Colonic mucosa (tissue), 4 donors: ENCODE results near the gene NFS1. TPM values are rescaled to one million over a fixed set of nuclear protein-coding genes. Genes with fewer than 3 reads are reported as not detected.
A peak's percentile ranks its signal among the peaks of the same experiment; 100 is the strongest.

Experiments used
- DNase-seq: peaks from one replicate; pipeline ENCODE4 v3.0.0-alpha.2; 2020
- H3K27ac ChIP-seq: fragments of 200-600 bp; one replicate; pipeline ENCODE4 v1.8.0; 2021
- H3K27me3 ChIP-seq: fragments of 200-600 bp; one replicate; pipeline ENCODE4 v1.8.0; 2021
- H3K36me3 ChIP-seq: fragments of 200-600 bp; one replicate; pipeline ENCODE4 v1.8.0; 2021
- H3K4me1 ChIP-seq: fragments of 200-600 bp; one replicate; pipeline ENCODE4 v1.8.0; 2021; ENCODE audit warnings: mild to moderate bottlenecking
- H3K4me3 ChIP-seq: fragments of 200-600 bp; one replicate; pipeline ENCODE4 v1.8.0; 2021
- H3K9ac ChIP-seq, 2 donors: one replicate each; pipeline ENCODE4 v1.7.0; 2013; ENCODE audit warnings: control low read depth in 2 of 2, low read depth in 2 of 2, low read length in 2 of 2
- H3K9me3 ChIP-seq: fragments of 200-600 bp; one replicate; pipeline ENCODE4 v1.8.0; 2021
- CTCF ChIP-seq: fragments of 200-600 bp; IDR thresholded peaks from one replicate; pipeline ENCODE4 v1.8.0; 2022; ENCODE audit warnings: antibody characterized with exemption, mild to moderate bottlenecking
- intact Hi-C: fragments of 100-400 bp; cut with DNase I; formaldehyde crosslinking; loops from one replicate; pipeline ENCODE4 v1.14.1; 2022
- total RNA-seq, 2 donors: library from RNA; stranded (reverse); fragmentation: NEBNext Ultra II Directional in 1 of 2; extraction: Animal tissue kit (Norgen Biotek cat#: 25700) in 1 of 2; gene quantifications; one replicate each; pipeline ENCODE4 v1.2.1, GENCODE V29; 2021
- donor health status: healthy.
- donor health status: DM: no; HTN: no; CAD: no.
- donor health status: DM: no; HTN: no; CAD: no.

NFS1 gene
- total RNA-seq, 2 donors from 2014 or later, result 42.0 to 45.1 TPM

GRCh38 chr20:35663516-35664465 is 35.4 kb downstream of the NFS1 start:
- no peaks in the 10 kb centered on the region for H3K9me3 ChIP-seq
- H3K4me3 ChIP-seq, result peak overlapping the region; percentile 54
- peak; percentile 69 for DNase-seq
- intact Hi-C loops, result loop anchor here (5.0 kb wide), 1 partner anchor 46 kb away; the partner anchor contains the start of gene SPAG4
- H3K27ac ChIP-seq, result peak overlapping the region; percentile 89
- H3K27me3 ChIP-seq, result no peaks in the 10 kb centered on the region
- no peaks in the 10 kb centered on the region for H3K36me3 ChIP-seq
- TF ChIP-seq CTCF, result no peak
- peak overlapping the region; percentile 100 for H3K9ac ChIP-seq
- H3K4me1 ChIP-seq, result peaks cover 11% of the 10 kb centered on the region

- H3K4me3 ChIP-seq, result no peak overlapping the region
- intact Hi-C loops, result loop anchor here (5.0 kb wide), 1 partner anchor 45 kb away; the partner anchor contains the start of gene SPAG4
Measured at GRCh38 chr20:35662551-35662950, 36.6 kb downstream of the NFS1 start.

GRCh38 chr20:35661908-35662307 is 37.2 kb downstream of the NFS1 start:
- Histone ChIP-seq H3K4me3 (no peak overlapping the region), H3K9me3 (no peaks in the 10 kb centered on the region), H3K27me3 (no peaks in the 10 kb centered on the region), H3K36me3 (no peaks in the 10 kb centered on the region), H3K27ac (no peak overlapping the region), H3K4me1 (peaks cover 11% of the 10 kb centered on the region), H3K9ac (no peak overlapping the region)
- DNase-seq, result no peak
- intact Hi-C loops, result loop anchor here (5.0 kb wide), 1 partner anchor 45 kb away; the partner anchor contains the start of gene SPAG4
- no peak for TF ChIP-seq CTCF

More at GRCh38 chr20:35662551-35662950, 36.6 kb downstream of the NFS1 start:
- Histone ChIP-seq H3K36me3 (no peaks in the 10 kb centered on the region), H3K9me3 (no peaks in the 10 kb centered on the region), H3K27ac (no peak overlapping the region), H3K27me3 (no peaks in the 10 kb centered on the region), H3K4me1 (peaks cover 11% of the 10 kb centered on the region), H3K9ac (peak overlapping the region in 1 of 2 donors; percentile 100)
- no peak for DNase-seq
- TF ChIP-seq CTCF, result no peak

GRCh38 chr20:35661053-35661452 is 38.1 kb downstream of the NFS1 start:
- H3K4me1 ChIP-seq, result peaks cover 11% of the 10 kb centered on the region
- no peak for DNase-seq
- no peak for TF ChIP-seq CTCF
- no peak overlapping the region for H3K9ac ChIP-seq
- intact Hi-C loops, result loop anchor here (5.0 kb wide), 1 partner anchor 44 kb away; the partner anchor contains the start of gene SPAG4
- H3K4me3 ChIP-seq, result no peak overlapping the region
- H3K27me3 ChIP-seq, result no peaks in the 10 kb centered on the region
- H3K36me3 ChIP-seq, result no peaks in the 10 kb centered on the region
- H3K27ac ChIP-seq, result no peak overlapping the region
- H3K9me3 ChIP-seq, result no peaks in the 10 kb centered on the region

- intact Hi-C loops, result loop anchor here (5.0 kb wide), 1 partner anchor 43 kb away; the partner anchor contains the start of gene SPAG4
- Histone ChIP-seq H3K36me3 (no peaks in the 10 kb centered on the region), H3K27ac (no peak overlapping the region), H3K27me3 (no peaks in the 10 kb centered on the region), H3K9me3 (no peaks in the 10 kb centered on the region), H3K4me1 (peaks cover 11% of the 10 kb centered on the region), H3K9ac (no peak overlapping the region), H3K4me3 (no peak overlapping the region)
- no peak for DNase-seq
- no peak for TF ChIP-seq CTCF
Measured at GRCh38 chr20:35660122-35660937, 38.8 kb downstream of the NFS1 start.
